DND-41 (cell line): ENCODE data around the gene IL20.

ENCODE experiments used
- ATAC-seq: fragments of 200-7000 bp; cut with Tn5 transposase; 3 replicates; pipeline ENCODE4 v1.9.1; 2021; ENCODE audit warnings: low read depth; ENCODE audit not compliant: insufficient read depth
- DNase-seq: peaks from one replicate; pipeline ENCODE4 v3.0.0-alpha.2; 2020
- H2AFZ ChIP-seq: 2 replicates; pipeline ENCODE4 v1.6.0; 2012; ENCODE audit warnings: low read depth, low read length
- H3K27ac ChIP-seq: 2 replicates; pipeline ENCODE4 v1.5.1; 2012; ENCODE audit warnings: low read length, inconsistent platforms
- H3K27me3 ChIP-seq: fragments of 200-600 bp; sonication (generic); 2 replicates; pipeline ENCODE4 v1.6.0; 2012; ENCODE audit warnings: low read length, mild to moderate bottlenecking, inconsistent platforms; ENCODE audit not compliant: insufficient read depth, poor library complexity
- H3K36me3 ChIP-seq: 2 replicates; pipeline ENCODE4 v1.5.1; 2012; ENCODE audit warnings: low read length, inconsistent platforms; ENCODE audit not compliant: insufficient read depth
- H3K4me1 ChIP-seq: 2 replicates; pipeline ENCODE4 v1.5.1; 2012; ENCODE audit warnings: mild to moderate bottlenecking, low read length; ENCODE audit not compliant: insufficient read depth
- H3K4me2 ChIP-seq: 2 replicates; pipeline ENCODE4 v1.6.0; 2012; ENCODE audit warnings: mild to moderate bottlenecking, moderate library complexity, low read length, inconsistent platforms; ENCODE audit not compliant: insufficient read depth
- H3K4me3 ChIP-seq, 2 experiments: fragments of 200-600 bp in 1 of 2; shearing (Covaris generic) in 1 of 2; 2 replicates each; pipeline ENCODE4 v1.5.1; 2012 to 2016; ENCODE audit warnings: inconsistent platforms in 2 of 2, low read length in 2 of 2, mild to moderate bottlenecking in 2 of 2, low read depth in 1 of 2, moderate library complexity in 1 of 2
- H3K79me2 ChIP-seq: 2 replicates; pipeline ENCODE4 v1.6.0; 2012; ENCODE audit warnings: low read length, inconsistent platforms; ENCODE audit not compliant: insufficient read depth
- H3K9ac ChIP-seq: 2 replicates; pipeline ENCODE4 v1.6.0; 2012; ENCODE audit warnings: low read depth, mild to moderate bottlenecking, inconsistent platforms, low read length, moderate library complexity
- H3K9me3 ChIP-seq: 2 replicates; pipeline ENCODE4 v1.5.1; 2012; ENCODE audit warnings: low read length, moderate library complexity, mild to moderate bottlenecking, inconsistent platforms; ENCODE audit not compliant: insufficient read depth, severe bottlenecking
- H4K20me1 ChIP-seq: 2 replicates; pipeline ENCODE4 v1.6.0; 2012; ENCODE audit warnings: low read length; ENCODE audit not compliant: insufficient read depth
- CTCF ChIP-seq: IDR thresholded peaks from 2 replicates; pipeline ENCODE4 v1.5.1; 2012; ENCODE audit warnings: borderline replicate concordance, low read length, moderate library complexity, mild to moderate bottlenecking; ENCODE audit not compliant: poor library complexity, severe bottlenecking; ENCODE audit errors: extremely low read depth
- EZH2 ChIP-seq: IDR thresholded peaks from 3 replicates; pipeline ENCODE4 v1.6.1; 2012; ENCODE audit warnings: borderline replicate concordance, low read depth, mild to moderate bottlenecking, moderate library complexity, low read length, inconsistent platforms; ENCODE audit not compliant: severe bottlenecking

Gene IL20

GRCh38 chr1:206899717-206900116, 34.3 kb downstream of the IL20 start:
- Histone ChIP-seq H3K79me2 (no peaks in the 10 kb centered on the region), H3K27me3 (no peaks in the 10 kb centered on the region), H3K27ac (no peak overlapping the region), H3K36me3 (peaks cover 15% of the 10 kb centered on the region), H3K9ac (no peak overlapping the region), H3K4me1 (peaks cover 4% of the 10 kb centered on the region), H3K4me2 (no peak overlapping the region), H3K4me3 (no peak overlapping the region), H3K9me3 (no peaks in the 10 kb centered on the region), H4K20me1 (no peaks in the 10 kb centered on the region), H2AFZ (no peak overlapping the region)
- DNase-seq (no peak), ATAC-seq (no peak)
- TF ChIP-seq EZH2, result no peak
- no peak for TF ChIP-seq CTCF

GRCh38 chr1:206900149-206900548, 34.7 kb downstream of the IL20 start:
- TF ChIP-seq CTCF (no peak), EZH2 (no peak)
- ATAC-seq (no peak), DNase-seq (no peak)
- H3K27me3 ChIP-seq, result no peaks in the 10 kb centered on the region
- H3K9me3 ChIP-seq, result no peaks in the 10 kb centered on the region
- H3K36me3 ChIP-seq, result peaks cover 19% of the 10 kb centered on the region
- H3K27ac ChIP-seq, result no peak overlapping the region
- H3K4me3 ChIP-seq, result no peak overlapping the region
- no peak overlapping the region for H3K4me2 ChIP-seq
- H2AFZ ChIP-seq, result no peak overlapping the region
- H3K9ac ChIP-seq, result no peak overlapping the region
- no peaks in the 10 kb centered on the region for H3K79me2 ChIP-seq
- H4K20me1 ChIP-seq, result no peaks in the 10 kb centered on the region
- peaks cover 8% of the 10 kb centered on the region for H3K4me1 ChIP-seq

- H4K20me1 ChIP-seq, result no peaks in the 10 kb centered on the region
- DNase-seq (no peak), ATAC-seq (no peak)
- peaks cover 25% of the 10 kb centered on the region for H3K4me1 ChIP-seq
- H3K36me3 ChIP-seq, result peaks cover 20% of the 10 kb centered on the region
- no peak overlapping the region for H3K27ac ChIP-seq
- H3K27me3 ChIP-seq, result no peaks in the 10 kb centered on the region
- no peak for TF ChIP-seq CTCF
- TF ChIP-seq EZH2, result no peak
- no peak overlapping the region for H3K4me2 ChIP-seq
- H3K9me3 ChIP-seq, result no peaks in the 10 kb centered on the region
- H3K4me3 ChIP-seq, result no peak overlapping the region
- H3K79me2 ChIP-seq, result no peaks in the 10 kb centered on the region
- no peak overlapping the region for H3K9ac ChIP-seq
- H2AFZ ChIP-seq, result no peak overlapping the region
Measured at GRCh38 chr1:206901944-206902343, 36.5 kb downstream of the IL20 start.

GRCh38 chr1:206902702-206903101, 37.3 kb downstream of the IL20 start:
- H2AFZ ChIP-seq, result no peak overlapping the region
- no peak overlapping the region for H3K9ac ChIP-seq
- no peaks in the 10 kb centered on the region for H4K20me1 ChIP-seq
- H3K36me3 ChIP-seq, result peaks cover 26% of the 10 kb centered on the region
- H3K9me3 ChIP-seq, result no peaks in the 10 kb centered on the region
- peaks cover 33% of the 10 kb centered on the region for H3K4me1 ChIP-seq
- no peak overlapping the region for H3K4me3 ChIP-seq
- no peak overlapping the region for H3K4me2 ChIP-seq
- H3K27ac ChIP-seq, result no peak overlapping the region
- TF ChIP-seq EZH2 (no peak), CTCF (no peak)
- H3K27me3 ChIP-seq, result no peaks in the 10 kb centered on the region
- no peaks in the 10 kb centered on the region for H3K79me2 ChIP-seq
- ATAC-seq, result no peak
- no peak for DNase-seq
